SW 1271 (cell line): Measurements from ENCODE around the gene SH2D4B.

Source experiments
- DNase-seq, 2 experiments: peaks; one replicate each; lab custom pipeline; 2025; lab: John Stamatoyannopoulos, UW

The SH2D4B gene

DNA sequence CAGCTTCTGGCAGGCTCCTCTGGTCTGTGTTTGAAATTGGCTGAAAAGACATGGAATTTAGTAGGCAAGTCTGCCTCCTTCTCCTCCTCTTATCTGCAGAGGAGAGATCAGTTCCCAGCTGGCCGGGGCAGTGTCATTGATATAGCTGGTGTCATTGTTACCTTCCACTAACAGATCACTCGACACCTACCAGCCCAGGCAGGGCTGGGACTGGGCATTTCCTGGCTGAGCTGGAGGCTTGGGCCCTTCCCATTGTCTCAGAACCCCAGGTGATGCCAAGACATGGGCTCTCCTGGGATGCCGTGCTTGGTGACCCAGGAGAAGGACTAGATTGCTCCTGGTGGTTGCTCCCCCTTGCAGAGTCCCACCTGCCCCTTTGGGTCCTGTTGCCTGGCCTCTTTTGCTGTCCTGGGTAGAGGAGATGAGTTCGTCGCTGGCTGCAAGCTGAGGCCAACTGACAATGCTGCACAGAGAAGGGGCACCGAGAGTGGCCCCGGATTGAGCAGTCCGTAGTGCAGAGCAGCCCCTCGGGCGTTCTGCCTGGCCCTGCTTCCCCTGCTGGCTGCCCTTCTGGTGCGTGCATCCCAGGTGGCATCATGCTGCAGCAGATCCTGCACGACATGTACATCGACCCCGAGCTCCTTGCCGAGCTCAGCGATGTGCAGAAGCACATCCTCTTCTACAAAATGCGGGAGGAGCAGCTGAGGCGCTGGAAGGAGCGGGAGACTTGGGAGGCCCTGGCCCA, at the start of gene SH2D4B:
Gene SH2D4B (plus strand): TSS at position 167 of the 745 bp plus-strand sequence. CDS start 430 bp downstream, at position 597.
- DNase-seq, result no peak

DNA sequence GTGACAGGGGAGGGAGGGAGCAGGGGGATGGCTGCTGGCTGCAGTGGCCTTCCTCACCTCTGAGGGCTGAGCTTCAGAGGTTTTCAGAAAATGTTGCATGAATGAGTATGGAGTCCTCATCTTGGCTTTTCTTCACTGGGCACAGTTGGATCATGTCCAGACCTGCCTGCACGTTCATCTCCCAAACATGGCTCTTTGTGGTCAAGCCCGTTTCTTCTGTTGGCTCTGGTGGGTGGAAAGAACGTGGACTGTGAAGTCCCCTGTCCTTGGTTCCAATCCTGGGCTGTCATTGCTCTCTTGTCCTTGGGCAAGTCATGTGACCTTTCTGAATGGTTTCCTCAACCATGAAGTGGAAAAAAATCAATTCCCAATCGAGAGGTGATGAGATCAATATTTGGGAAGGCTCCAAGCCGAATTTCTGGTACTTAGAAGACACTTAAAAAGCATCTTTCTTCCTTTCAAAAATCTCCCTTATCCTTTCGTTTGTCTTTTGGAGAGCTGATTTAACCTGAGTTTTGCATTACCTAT, 49.1 kb upstream of the SH2D4B start:
- no peak for DNase-seq

DNA sequence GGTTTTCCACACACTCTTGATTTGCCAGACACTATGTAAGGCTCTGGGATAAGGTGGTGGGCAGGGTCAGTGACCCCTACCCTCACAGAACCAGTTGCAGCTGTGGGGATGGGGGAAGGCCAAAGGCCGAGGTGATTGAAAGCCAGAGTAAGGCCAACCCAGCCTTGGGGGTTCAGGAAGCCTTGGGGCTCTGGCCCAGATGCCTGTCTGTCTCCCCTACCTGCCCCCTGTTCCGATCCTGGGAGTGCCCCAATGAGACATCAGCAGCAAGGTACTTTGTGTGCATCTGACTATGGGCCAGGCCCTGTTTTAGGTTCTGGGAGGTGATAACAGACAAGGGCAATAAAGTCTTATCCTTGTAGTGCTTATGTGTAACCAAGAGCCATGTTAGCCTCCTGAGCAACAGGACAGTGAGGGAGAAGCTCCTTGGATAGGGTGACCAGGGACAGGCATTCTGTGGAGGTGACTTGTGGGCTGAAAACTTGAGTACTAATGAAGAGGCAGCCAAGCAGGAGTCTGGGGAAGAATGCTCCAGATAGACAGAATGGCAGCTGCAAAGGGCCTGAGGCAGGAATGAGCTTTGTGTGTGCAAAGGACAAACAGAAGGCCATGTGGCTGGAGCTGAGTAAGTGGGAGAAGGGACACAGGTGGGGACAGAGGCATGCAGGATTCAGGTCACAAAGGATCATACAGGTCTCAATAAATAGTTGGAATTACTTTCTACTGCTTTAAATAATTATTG, 48.2 kb upstream of the SH2D4B start:
- no peak for DNase-seq

DNA sequence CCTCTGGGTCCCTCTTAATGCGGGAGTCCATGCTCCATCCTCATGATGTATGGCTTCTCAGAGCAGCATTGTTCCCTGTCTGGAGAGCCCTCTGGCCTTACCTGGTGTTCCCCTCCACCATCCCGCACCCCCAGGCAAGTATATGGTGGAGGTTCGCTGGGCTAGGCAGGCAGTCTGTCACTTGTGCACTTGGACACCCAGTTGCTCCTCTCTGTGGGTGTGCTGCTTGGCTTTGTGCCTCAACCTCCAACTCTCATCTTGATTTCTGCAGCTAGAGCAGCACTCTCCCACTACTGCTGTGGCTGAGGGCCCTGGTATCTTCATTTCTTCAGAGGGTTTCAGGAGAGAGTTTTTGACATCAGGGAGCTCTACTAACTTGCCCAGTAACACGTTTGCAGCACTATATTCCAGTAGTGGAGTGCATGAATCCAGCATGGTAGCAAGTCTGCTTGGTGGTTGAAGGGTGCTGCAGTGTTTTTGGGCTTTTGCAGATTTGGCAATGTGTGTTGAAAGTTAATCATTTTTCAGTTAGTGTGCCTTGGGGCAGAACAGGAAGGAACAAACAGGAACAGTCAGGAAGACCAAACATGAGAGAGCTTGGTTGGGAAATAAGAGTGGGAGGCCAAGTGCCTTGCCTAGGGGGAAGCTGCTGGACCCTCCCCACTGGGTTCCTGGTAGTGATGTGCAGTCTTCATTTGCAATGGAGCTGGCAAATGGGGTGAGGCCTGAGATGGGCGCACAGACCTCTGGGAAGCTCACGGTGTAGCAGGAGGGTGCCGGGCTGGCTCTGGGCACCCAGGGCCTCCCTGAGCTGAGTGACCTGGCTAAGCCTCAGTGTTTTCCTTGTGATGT, 46.2 kb upstream of the SH2D4B start:
- no peak for DNase-seq

DNA sequence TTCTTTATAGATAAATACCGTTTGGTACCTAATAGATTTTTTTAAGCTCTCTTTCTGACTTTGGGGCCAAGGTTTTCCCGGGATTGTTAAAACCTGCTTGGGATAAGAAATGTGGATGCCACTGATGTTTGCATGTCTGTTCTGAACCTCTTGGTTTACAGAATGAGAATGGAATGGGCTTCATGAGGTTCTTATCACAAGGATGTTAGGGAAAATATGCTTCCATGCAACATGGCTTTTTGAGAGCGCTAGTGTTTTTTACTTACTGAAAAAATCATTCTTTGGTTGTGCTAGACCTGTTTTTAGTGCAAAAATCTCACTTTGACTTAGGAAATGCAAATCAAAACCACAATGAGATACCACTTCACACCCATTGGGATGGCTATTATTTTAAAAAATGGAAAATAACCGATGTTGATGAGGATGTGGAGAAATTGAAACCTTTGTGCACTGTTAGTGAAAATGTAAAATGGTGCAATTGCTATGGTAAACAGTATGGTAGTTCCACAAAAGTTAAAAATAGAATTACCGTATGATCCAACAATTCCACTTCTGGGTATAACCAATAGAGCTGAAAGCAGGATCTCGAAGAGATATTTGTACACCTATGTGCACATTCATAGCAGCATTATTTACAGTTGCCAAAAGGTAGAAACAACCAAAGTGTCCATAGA, 44.7 kb upstream of the SH2D4B start:
- no peak for DNase-seq

DNA sequence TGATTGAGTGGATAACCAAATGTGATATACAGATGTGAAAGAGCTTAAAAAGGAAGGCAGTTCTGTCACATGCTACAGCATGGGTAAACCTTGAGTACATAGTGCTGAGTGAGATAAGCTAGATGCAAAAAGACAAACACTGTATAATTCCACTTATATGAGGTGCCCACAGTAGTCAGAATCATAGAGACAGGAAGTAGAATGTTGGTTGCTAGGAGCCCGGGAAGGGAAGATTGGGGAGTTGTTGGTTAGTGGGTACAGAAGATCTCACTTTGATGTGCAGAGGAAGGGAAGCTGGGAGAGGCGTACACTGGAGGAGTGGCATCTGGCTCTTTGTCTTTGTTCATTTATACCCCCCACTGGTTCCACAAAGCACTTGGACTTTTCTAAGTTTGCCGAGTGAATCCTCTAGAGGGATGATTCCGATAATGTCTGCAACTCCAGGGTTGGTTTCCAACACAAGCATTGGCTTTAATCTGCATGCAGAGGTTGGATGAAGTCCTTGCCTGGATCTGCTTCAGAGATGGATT, 44.1 kb upstream of the SH2D4B start:
- DNase-seq, result no peak

DNA sequence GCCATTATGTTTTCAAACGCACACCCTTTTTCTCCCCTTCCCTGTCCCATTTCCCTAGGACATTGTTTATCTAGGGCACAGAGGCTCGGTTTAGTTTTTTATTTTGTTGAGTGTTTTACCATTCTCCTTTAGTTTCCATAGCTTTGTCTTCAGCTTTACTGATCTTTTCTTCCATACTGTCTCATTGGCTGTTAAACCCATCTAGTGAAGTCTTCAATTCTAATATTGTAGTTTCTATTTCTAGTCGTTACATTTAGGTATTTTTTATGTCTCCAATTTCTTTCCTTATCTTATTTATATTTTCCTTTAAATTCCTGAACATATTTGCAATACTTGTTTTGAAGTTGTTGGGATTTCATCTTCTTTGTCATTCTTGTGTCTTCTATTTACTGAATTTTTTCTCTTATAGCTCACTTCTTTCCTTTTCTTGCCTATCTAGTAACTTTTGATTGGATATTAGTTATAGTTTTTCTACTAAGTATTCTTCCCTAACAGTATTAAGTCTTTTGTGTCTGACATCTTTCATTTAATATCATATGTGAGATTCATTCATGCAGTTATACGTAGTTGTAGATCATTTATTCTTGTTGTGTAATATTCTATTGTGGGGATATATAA, 41.0 kb upstream of the SH2D4B start:
- no peak for DNase-seq

DNA sequence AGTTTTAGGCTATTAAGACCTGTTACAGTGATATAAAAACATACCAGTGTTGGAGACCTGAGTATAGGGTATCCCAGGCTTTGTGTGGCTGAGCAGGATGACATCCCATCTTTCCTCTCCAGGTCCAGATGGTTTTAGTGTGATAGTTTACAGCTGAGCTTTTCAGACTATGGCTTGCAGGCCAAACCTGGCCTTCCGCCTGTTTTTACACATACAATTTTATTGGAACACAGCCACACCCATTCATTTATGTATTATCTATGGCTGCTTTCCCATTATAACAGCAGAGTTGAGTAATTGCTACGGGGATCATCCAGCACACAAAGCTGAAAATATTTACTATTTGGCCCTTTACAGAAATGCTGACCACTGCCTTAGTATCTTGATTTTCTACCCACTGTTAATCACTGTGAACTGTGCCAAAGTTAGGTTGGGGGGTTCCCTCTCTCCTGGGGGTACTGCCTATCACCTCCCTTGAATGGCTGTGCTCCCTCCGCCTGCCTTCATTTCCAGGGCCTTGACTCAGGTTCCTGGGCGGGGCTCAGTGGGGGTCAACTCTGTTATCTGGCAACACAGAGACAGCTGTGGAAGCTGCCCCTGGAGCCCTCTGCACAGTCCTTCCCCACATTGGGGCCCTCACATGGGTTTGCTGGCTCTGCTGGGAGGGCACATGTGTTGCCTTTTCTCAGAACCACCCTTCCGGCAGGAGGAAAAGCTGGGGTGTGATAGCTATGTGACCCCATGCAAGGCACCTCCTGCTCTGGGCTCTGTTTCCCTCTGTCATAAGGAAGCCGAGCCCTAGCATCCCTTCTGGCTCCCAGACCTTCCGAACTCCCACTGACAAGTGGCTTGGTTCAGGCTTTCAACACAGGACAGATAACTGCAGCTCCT, 40.3 kb upstream of the SH2D4B start:
- DNase-seq, result no peak

DNA sequence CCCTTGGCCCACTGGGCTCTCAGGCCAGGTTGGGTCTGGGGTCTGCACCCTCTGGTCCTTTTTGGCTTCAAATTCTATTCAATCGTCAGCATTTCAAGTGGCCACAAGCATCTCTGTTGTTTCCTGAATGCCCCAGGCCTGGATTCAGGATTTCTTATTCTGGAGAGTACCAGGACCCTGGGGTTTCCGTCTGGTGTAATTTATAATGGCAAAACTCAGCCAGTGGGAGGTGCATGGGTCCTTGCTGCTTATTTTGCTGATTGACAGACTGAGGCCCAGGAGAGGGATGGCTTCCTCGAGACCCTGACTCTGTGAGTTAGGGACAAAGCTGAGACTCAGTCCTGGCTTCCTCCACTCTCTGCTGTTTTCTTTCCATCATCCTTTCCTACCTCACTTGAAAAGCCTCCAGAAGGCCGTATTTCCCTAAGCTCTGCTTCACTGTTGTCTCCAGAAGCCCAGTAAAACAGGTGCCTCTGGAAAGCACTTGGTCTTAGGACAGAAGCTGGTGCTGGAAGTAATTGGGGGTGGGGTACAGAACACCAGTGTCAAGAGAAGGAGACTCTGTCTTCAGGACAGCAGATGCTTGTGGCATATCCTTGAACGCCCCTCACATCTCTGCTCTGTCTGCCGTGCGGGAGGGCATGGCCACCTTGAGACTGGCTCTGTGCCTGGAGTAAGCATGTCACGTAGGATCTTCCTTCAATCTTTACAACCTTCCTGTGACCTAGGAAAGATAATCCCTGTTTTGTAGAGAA, 39.4 kb upstream of the SH2D4B start:
- DNase-seq, result no peak

DNA sequence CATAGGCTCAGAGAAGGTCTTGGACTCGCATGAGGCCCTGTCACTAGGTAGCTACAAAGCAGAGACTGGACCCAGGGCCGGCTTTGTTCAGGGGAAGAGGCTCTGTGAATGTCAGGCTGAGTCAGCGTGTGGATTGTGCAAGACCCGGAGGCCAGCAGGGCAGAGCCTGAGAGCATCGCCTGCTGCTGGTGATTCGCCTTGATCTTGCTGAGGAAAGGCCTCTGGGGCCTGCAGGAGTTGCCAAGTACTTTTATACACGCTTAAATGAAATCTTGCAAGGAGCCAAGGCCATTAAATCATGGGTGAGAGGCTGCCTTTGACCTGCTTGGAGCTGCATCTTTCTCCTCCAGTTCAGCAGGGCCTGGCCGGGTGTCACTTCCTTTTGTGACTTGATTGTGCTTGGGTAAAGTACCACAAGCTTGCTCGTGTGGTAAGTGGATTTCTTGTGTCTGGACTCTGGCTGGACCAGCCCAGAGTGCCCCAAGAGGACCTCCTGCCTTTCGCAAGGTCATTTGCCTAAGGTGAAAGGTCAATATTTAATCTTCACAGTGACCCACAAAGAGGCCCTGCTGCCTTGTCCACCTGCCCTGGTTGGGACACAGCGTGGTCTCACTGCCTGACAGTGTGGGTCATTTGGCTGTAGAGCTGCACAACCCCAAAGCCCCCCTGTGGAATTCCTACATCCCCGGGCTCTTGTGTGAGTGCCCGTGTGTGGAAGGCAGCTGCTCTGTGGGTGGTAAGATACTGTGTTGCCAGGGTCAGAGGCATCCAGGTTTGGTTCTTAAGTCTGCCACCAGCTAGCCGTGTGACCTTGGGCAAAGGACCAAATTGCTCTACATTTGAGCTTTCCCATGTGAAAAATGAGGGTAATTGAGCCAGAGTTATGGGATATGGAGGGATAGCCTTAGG, 38.6 kb upstream of the SH2D4B start:
- DNase-seq, result peak; percentile 10 to 68

DNA sequence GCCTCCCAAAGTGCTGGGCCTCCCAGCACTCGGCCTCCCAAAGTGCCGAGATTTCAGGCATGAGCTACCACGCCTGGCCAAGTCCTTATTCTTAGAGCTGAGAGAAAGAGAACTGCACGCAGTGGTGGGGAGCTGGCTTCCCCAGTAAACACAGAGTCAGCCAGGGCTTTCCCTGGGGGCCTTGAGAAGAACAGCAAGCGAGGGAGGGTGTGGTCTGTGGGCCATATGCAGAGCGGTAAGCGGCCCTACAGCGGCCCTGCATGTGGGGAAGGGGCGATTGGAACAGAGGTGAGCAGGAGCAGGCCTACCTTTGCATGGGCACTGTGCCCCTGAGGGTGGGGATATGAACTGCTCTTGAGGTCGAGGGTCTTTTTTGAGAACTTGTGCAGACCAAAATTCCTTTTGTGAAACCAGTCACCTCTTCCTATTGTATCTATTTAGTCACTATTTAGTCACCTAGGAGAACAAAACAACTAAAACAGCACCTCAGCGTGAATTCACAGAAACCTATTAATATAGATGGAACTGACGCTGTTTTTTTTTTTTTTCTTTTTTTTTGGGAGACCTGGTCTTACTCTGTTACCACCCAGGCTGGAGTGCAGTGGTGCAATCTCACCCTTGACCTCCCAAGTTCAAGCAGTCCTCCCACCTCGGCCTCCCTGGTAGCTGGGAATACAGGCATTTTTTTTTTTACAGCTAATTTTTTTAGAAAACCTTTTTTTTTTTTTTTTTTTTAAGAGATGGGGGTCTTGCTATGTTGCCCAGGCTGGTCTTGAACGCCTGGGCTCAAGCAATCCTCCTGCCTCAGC, 36.9 kb upstream of the SH2D4B start:
- no peak for DNase-seq

DNA sequence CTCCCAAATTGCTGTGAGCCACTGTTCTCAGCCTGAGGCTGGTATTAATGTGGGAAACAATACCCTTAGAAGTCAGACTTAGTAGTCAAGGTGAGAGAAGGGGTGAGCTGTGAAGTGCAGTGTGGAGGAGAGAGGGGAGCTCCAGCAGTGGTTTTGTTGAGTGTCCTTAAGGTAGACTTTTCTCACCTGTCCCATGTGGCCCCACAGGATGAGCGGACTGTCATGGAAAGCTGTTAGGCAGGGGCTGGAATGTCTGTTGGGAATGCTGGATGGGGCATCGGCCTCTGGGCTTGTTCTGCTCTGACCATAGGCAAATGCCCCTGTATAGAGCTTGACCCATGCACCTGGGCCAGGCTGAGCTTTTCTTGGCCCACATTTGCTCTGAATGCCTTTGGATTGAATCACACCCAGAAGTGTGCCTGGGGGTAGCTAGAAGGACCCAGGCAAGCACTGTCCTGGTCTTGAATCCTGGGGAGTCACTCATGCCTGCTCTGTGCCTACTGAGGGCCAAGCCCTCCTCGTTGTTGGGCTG, 36.3 kb upstream of the SH2D4B start:
- DNase-seq, result no peak

DNA sequence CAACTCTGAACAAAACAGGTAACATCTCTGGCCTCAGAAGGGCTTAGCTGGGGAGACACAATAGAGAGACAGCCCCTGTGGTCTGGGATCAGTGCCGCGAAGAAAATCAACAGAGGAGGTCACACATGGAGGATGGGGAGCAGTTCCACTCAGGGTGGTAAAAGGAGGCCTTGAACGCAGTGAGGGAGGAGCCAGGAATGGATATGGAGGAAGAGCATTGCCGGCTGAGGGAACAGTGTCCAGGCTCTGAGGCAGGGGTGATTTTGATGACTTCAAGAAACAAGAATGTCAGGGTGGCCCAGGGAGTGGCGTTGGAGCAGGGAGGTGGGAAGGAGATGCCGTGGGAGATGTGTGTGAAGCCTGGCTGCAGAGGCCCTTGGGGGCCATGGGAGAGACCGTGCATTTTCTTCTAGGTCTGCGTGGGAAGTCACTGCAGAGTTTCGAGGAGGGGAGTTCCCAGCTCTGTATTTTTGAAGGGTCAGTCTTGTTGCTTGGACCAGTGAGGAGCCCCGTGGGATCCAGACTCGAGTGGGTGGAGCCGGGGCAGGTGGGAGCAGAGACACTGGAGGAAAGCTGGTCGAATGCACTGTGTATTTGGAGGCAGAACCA, 35.7 kb upstream of the SH2D4B start:
- no peak for DNase-seq

DNA sequence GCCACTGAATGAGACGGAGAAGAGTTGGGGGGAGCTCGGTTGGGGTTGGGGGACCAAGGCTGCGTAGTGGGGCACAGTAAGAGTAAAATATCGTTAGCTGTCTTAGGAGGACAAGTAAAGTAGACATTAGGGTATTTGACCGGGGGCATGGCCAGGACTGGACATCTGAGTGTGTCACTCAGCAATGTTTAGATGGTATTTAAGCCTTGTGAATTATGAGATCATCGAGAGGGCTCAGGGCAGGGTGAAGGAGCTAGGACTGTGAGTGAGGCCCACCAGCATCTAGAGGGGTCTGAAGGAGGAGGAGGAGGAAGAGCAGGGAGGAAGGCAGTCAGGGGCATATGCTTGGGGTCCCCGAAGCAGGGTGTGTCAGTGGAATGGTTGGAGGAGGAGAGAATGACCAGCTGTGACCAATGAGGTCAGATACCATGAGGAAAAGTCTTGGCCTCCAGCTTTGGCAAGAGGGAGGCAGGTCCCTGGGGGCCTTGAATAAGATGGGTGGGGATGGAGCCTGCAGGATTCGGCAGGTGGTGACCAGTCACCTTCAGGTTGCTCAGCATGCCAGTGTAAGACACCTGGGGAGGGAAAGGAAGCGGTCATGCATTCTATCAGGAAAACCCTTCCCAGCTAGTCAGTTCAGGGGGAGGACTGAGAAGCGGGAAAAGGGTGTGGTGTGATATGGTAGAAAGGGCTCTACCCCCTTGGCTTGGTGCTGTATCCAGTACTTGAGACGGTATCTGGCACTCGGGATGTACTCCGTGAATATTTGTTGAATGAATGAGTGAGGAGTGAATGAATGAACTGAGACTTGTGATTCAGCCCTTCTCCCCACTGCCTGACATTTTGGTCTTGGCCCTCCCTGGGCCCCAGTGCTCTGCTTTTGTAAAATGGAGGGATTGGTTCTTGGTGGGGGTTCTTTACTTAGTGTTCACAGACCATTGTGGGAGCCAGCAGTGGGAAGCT, 34.8 kb upstream of the SH2D4B start:
- DNase-seq, result no peak

DNA sequence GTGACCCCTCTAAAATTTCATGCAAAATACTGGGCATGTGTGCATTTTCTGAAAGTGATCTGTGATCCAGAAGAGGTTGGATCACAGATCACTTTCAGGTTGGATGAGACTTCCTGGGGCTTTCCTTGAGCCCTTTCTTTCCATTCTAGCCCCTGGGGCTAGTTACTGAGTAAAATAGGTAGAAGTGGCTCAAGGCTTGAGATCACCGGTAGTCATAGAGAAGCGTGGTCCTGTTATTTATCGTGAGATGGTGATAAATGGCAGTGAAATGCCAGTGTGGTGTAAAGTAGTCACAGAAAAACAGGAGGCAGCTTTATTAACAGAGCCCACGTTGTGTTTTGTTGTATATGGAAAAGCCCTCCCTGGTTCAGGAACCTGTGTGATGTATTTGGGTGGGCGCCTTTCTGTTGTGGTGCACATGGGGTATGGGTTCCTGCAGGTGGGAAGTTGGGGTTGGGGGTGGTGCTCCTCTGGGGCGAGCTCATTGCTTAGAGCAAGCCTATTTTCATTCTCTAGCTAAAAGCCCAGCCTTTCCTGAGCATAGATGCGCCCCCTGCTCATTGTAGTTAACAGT, 34.0 kb upstream of the SH2D4B start:
- no peak for DNase-seq
